SK-N-SH treated with all-trans-retinoic acid at 6 μM for 48 hours (cell line): ENCODE measurements around the gene MAN1A2.

ENCODE experiments used
- ATAC-seq: fragments of 200-7000 bp; cut with Tn5 transposase; 3 replicates; pipeline ENCODE4 v1.9.1; 2020; ENCODE audit warnings: mild to moderate bottlenecking, moderate library complexity
- ARNTL ChIP-seq: fragments of 450-650 bp; formaldehyde crosslinking; IDR thresholded peaks from 2 replicates; pipeline ENCODE4 v1.5.0; 2020; ENCODE audit warnings: low read depth, mild to moderate bottlenecking, moderate library complexity, borderline replicate concordance
- BACH2 ChIP-seq: fragments of 250-450 bp; sonication (Bioruptor Pico); IDR thresholded peaks from 2 replicates; pipeline ENCODE4 v1.9.0; 2021; ENCODE audit warnings: mild to moderate bottlenecking, borderline replicate concordance
- CREB5 ChIP-seq: fragments of 250-450 bp; sonication (Bioruptor Pico); IDR thresholded peaks from 2 replicates; pipeline ENCODE4 v1.5.1; 2020; ENCODE audit warnings: low read depth, mild to moderate bottlenecking, moderate library complexity
- CSDC2 ChIP-seq: fragments of 250-450 bp; sonication (Bioruptor Pico); IDR thresholded peaks from 2 replicates; pipeline ENCODE4 v1.5.0; 2020; ENCODE audit warnings: mild to moderate bottlenecking, moderate library complexity
- CSRNP3 ChIP-seq: fragments of 250-450 bp; sonication (Bioruptor Pico); IDR thresholded peaks from 2 replicates; pipeline ENCODE4 v1.5.1; 2021; ENCODE audit warnings: mild to moderate bottlenecking, moderate library complexity
- ESRRG ChIP-seq: fragments of 250-450 bp; sonication (Bioruptor Pico); IDR thresholded peaks from 2 replicates; pipeline ENCODE4 v1.6.1; 2021; ENCODE audit warnings: mild to moderate bottlenecking
- GLIS3 ChIP-seq: fragments of 250-450 bp; sonication (Bioruptor Pico); IDR thresholded peaks from 2 replicates; pipeline ENCODE4 v1.5.0; 2020; ENCODE audit warnings: mild to moderate bottlenecking, moderate library complexity
- ISL1 ChIP-seq: fragments of 250-450 bp; sonication (Bioruptor Pico); IDR thresholded peaks from 2 replicates; pipeline ENCODE4 v2.1.2; 2022; ENCODE audit warnings: mild to moderate bottlenecking, moderate library complexity
- OSR1 ChIP-seq: fragments of 250-450 bp; sonication (Bioruptor Pico); IDR thresholded peaks from 2 replicates; pipeline ENCODE4 v1.8.0; 2022; ENCODE audit warnings: moderate library complexity, mild to moderate bottlenecking, inconsistent platforms
- PPARA ChIP-seq: fragments of 250-450 bp; sonication (Bioruptor Pico); IDR thresholded peaks from 2 replicates; pipeline ENCODE4 v1.5.0; 2020; ENCODE audit warnings: mild to moderate bottlenecking, borderline replicate concordance
- RARB ChIP-seq: fragments of 250-450 bp; sonication (Bioruptor Pico); IDR thresholded peaks from 2 replicates; pipeline ENCODE4 v1.8.0; 2021; ENCODE audit warnings: mild to moderate bottlenecking, moderate library complexity
- TCF4 ChIP-seq: fragments of 250-450 bp; sonication (Bioruptor Pico); IDR thresholded peaks from 2 replicates; pipeline ENCODE4 v1.8.0; 2021; ENCODE audit warnings: mild to moderate bottlenecking, moderate library complexity, borderline replicate concordance
- TOX ChIP-seq: fragments of 250-450 bp; sonication (Bioruptor Pico); IDR thresholded peaks from 2 replicates; pipeline ENCODE4 v1.8.0; 2021; ENCODE audit warnings: mild to moderate bottlenecking, moderate library complexity, borderline replicate concordance
- TSHZ2 ChIP-seq: fragments of 250-450 bp; sonication (Bioruptor Pico); IDR thresholded peaks from 2 replicates; pipeline ENCODE4 v1.5.0; 2020; ENCODE audit warnings: mild to moderate bottlenecking, moderate library complexity
- ZC3H10 ChIP-seq: fragments of 250-450 bp; sonication (Bioruptor Pico); IDR thresholded peaks from 2 replicates; pipeline ENCODE4 v1.5.1; 2021; ENCODE audit warnings: mild to moderate bottlenecking, moderate library complexity
- ZFP3 ChIP-seq: fragments of 250-450 bp; sonication (Bioruptor Pico); IDR thresholded peaks from 2 replicates; pipeline ENCODE4 v1.5.0; 2020; ENCODE audit warnings: mild to moderate bottlenecking, moderate library complexity
- ZFP30 ChIP-seq: fragments of 450-650 bp; formaldehyde crosslinking; IDR thresholded peaks from 2 replicates; pipeline ENCODE4 v1.5.0; 2022; ENCODE audit warnings: mild to moderate bottlenecking, moderate library complexity
- ZNF565 ChIP-seq: fragments of 450-650 bp; formaldehyde crosslinking; conservative IDR thresholded peaks from 2 replicates; pipeline ENCODE4 v1.5.0; 2020; ENCODE audit warnings: low read depth, mild to moderate bottlenecking, moderate library complexity
- ZNF70 ChIP-seq: fragments of 450-650 bp; formaldehyde crosslinking; IDR thresholded peaks from 2 replicates; pipeline ENCODE4 v1.5.0; 2020; ENCODE audit warnings: mild to moderate bottlenecking, moderate library complexity
- ZNF8 ChIP-seq: fragments of 450-650 bp; formaldehyde crosslinking; IDR thresholded peaks from 2 replicates; pipeline ENCODE4 v1.5.0; 2020; ENCODE audit warnings: mild to moderate bottlenecking, moderate library complexity
- TF ChIP-seq, protein P1 (sequence below): fragments of 250-450 bp; sonication (Bioruptor Pico); IDR thresholded peaks from 2 replicates; pipeline ENCODE4 v1.8.0; 2021; ENCODE audit warnings: low read depth, mild to moderate bottlenecking, moderate library complexity, borderline replicate concordance
- TF ChIP-seq, protein P2 (sequence below): fragments of 250-450 bp; sonication (Bioruptor Pico); IDR thresholded peaks from 2 replicates; pipeline ENCODE4 v1.8.0; 2020; ENCODE audit warnings: mild to moderate bottlenecking, moderate library complexity, borderline replicate concordance

The MAN1A2 gene

DNA sequence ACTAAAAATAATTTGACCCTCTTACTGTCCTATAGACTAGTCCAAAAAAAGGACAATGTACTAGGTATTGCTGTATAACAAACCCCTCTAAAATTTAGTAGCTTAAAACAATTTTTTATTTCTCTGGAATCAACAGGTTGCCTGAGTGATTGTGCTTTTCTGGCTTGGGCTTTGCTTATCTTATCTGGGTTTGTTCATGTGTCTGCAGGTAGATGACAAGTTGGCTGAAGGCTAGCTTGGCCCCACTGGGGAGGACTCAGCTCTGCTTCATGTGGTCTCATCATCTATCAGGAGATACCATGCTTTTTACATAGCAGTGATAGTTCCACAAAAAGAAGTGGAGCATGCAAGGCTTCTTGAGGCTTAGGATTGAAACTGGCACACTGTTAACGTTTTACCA is 114.2 kb downstream of the MAN1A2 start:
- TF ChIP-seq CSRNP3 (CRISPR knock-in tag), result no peak
- TF ChIP-seq, protein P1, sequence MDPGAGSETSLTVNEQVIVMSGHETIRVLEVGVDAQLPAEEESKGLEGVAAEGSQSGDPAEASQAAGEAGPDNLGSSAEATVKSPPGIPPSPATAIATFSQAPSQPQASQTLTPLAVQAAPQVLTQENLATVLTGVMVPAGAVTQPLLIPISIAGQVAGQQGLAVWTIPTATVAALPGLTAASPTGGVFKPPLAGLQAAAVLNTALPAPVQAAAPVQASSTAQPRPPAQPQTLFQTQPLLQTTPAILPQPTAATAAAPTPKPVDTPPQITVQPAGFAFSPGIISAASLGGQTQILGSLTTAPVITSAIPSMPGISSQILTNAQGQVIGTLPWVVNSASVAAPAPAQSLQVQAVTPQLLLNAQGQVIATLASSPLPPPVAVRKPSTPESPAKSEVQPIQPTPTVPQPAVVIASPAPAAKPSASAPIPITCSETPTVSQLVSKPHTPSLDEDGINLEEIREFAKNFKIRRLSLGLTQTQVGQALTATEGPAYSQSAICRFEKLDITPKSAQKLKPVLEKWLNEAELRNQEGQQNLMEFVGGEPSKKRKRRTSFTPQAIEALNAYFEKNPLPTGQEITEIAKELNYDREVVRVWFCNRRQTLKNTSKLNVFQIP (CRISPR knock-in tag), result no peak
- no peak for TF ChIP-seq GLIS3 (CRISPR knock-in tag)
- no peak for TF ChIP-seq PPARA (CRISPR knock-in tag)
- TF ChIP-seq ZNF565 (CRISPR knock-in tag), result no peak
- TF ChIP-seq, protein P2, sequence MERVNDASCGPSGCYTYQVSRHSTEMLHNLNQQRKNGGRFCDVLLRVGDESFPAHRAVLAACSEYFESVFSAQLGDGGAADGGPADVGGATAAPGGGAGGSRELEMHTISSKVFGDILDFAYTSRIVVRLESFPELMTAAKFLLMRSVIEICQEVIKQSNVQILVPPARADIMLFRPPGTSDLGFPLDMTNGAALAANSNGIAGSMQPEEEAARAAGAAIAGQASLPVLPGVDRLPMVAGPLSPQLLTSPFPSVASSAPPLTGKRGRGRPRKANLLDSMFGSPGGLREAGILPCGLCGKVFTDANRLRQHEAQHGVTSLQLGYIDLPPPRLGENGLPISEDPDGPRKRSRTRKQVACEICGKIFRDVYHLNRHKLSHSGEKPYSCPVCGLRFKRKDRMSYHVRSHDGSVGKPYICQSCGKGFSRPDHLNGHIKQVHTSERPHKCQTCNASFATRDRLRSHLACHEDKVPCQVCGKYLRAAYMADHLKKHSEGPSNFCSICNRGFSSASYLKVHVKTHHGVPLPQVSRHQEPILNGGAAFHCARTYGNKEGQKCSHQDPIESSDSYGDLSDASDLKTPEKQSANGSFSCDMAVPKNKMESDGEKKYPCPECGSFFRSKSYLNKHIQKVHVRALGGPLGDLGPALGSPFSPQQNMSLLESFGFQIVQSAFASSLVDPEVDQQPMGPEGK (CRISPR knock-in tag), result no peak
- TF ChIP-seq ARNTL (CRISPR knock-in tag), result no peak
- TF ChIP-seq ZNF70 (CRISPR knock-in tag), result no peak
- TF ChIP-seq TCF4, result no peak
- no peak for TF ChIP-seq TOX (CRISPR knock-in tag)
- no peak for TF ChIP-seq ZNF8
- TF ChIP-seq ISL1 (CRISPR knock-in tag), result no peak
- no peak for TF ChIP-seq OSR1
- no peak for TF ChIP-seq ZFP30 (CRISPR knock-in tag)
- no peak for TF ChIP-seq ESRRG (CRISPR knock-in tag)
- TF ChIP-seq RARB (CRISPR knock-in tag), result no peak
- no peak for TF ChIP-seq ZFP3 (CRISPR knock-in tag)
- TF ChIP-seq CSDC2, result no peak
- TF ChIP-seq ZC3H10 (CRISPR knock-in tag), result no peak
- ATAC-seq, result no peak

DNA sequence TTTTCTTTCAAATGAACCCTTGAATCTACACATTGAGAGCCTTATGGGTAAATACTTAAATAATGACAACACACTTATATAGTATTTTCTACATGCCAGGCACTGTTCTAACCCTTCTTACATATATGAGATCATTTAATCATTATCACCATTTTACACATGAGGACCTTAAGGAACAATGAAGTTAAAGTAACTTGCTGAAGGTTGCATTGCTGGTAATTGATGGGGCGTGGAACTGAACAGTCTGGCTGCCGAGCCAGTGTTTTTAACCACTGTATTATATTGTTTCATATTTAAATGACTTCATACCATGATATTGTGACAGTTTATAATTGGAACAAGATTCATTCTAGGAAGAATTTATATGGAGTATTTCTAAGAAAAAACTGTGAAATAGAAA is 126.7 kb downstream of the MAN1A2 start:
- no peak for TF ChIP-seq ARNTL (CRISPR knock-in tag)
- TF ChIP-seq TSHZ2 (CRISPR knock-in tag), result no peak
- no peak for TF ChIP-seq TOX (CRISPR knock-in tag)
- TF ChIP-seq ZC3H10 (CRISPR knock-in tag), result no peak
- no peak for TF ChIP-seq RARB (CRISPR knock-in tag)
- no peak for TF ChIP-seq ISL1 (CRISPR knock-in tag)
- no peak for TF ChIP-seq ZFP3 (CRISPR knock-in tag)
- TF ChIP-seq CREB5, result no peak
- no peak for TF ChIP-seq TCF4
- ATAC-seq, result no peak

DNA sequence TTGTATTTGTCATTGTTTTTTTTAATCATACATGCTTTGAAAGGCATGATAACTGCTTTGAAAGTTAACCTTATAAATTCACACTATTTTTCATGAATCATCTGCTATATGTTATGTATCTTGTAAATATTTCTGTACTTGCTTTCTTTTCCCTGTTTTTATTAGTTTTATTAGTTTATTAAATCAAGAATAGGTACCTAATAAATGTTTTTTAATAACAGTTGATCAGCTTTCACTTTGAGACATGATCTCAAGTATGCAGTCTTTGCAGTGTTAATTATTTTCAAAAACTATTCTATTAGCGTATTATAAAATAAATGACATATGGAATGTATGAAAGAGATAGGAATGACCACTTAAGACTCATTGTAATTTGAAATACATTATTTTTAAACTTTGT is 127.8 kb downstream of the MAN1A2 start:
- no peak for ATAC-seq
- TF ChIP-seq GLIS3 (CRISPR knock-in tag) (no peak), ZNF70 (CRISPR knock-in tag) (no peak), BACH2 (no peak), ARNTL (CRISPR knock-in tag) (no peak), TSHZ2 (CRISPR knock-in tag) (no peak), TOX (CRISPR knock-in tag) (no peak), CSRNP3 (CRISPR knock-in tag) (no peak), ZNF565 (CRISPR knock-in tag) (no peak)
- TF ChIP-seq, protein P2 (CRISPR knock-in tag), result no peak
- TF ChIP-seq, all 23 proteins: peak for 0
